ENCODE results near the gene DSG2.

The DSG2 gene

DNA sequence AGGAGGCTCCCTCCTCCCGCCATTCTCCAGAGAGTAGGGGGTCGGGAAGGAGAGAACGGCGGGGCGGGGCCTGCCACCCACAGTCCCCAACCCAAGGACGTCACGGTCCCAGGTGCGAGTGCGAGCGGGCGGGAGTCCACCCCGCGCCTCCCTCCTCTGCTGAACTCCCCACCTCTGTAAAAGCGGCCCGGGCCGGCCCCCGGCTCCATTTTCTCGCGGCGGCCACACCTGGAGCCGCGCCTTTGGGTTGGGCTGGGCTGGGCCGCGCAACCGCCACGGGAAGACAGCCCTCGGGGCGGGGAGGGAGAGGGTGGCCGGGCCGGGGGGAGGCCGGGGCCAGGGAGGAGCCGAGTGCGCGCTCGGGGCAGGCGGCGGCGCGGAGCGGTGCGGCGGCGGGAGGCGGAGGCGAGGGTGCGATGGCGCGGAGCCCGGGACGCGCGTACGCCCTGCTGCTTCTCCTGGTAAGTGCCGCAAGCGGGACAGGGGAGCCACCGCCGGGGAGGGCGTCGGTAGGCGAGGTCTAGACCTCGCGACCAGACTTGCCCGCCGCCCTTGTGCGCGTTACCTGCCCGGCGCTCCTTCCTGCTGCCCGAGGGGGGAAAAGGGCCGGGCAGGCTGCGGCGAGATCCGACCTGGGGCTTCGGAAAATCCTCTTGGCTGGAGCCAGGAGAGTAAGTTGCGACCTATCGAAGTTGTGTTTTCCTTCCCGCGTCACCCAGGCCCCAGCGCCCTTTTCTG lies at the start of gene DSG2:
Gene DSG2 (plus strand): TSS at position 342 of the 738 bp plus-strand sequence. CDS start 75 bp downstream, at position 417.
- Histone ChIP-seq H3K4me1 (ENCODE audit: insufficient read depth, low read length) (peaks cover 17% of the 10 kb centered on the region), H3K9ac (ENCODE audit: low read depth, low read length) (peak within 1 kb of the TSS; percentile 97), H3K9me3 (ENCODE audit: insufficient read depth, low read depth, low read length) (no peaks in the 10 kb centered on the region), H3K27ac (ENCODE audit: low read length) (peak within 1 kb of the TSS; percentile 78), H3K27me3 (ENCODE audit: insufficient read depth, low read length) (peaks cover 16% of the 10 kb centered on the region; the same call in 1 of the 2 replicates), H3K36me3 (ENCODE audit: insufficient read depth, low read depth, low read length) (no peaks in the 10 kb centered on the region), H3K4me3 (ENCODE audit: low read length) (peak within 1 kb of the TSS; percentile 96)

DNA sequence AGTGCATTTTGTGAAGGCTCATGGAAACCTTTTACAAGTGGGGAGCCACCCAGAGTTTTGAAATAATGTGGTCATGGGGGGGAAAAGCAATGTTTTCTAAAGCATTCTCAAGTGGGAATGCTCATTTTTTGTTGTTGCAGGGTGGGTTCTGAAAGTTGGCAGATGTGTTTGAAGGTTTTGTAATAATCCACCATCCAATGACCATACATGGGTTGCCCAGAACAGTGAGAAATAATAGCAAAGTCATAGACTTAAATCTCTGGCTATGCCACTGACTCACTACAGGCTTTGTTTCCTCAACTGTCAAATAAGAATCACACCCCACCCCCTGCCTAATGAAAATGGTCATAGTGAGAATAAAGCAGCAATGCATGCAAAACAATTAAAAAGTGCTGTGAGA lies 47.6 kb upstream of the DSG2 start:
- no peak overlapping the region for H3K4me3 ChIP-seq (ENCODE audit: low read length)
- no peaks in the 10 kb centered on the region for H3K4me1 ChIP-seq (ENCODE audit: insufficient read depth, low read length)
- H3K9me3 ChIP-seq (ENCODE audit: insufficient read depth, low read depth, low read length), result no peaks in the 10 kb centered on the region
- no peak overlapping the region for H3K9ac ChIP-seq (ENCODE audit: low read depth, low read length)
- no peaks in the 10 kb centered on the region for H3K36me3 ChIP-seq (ENCODE audit: insufficient read depth, low read depth, low read length)
- H3K27me3 ChIP-seq (ENCODE audit: insufficient read depth, low read length), result no peaks in the 10 kb centered on the region
- no peak overlapping the region for H3K27ac ChIP-seq (ENCODE audit: low read length)

DNA sequence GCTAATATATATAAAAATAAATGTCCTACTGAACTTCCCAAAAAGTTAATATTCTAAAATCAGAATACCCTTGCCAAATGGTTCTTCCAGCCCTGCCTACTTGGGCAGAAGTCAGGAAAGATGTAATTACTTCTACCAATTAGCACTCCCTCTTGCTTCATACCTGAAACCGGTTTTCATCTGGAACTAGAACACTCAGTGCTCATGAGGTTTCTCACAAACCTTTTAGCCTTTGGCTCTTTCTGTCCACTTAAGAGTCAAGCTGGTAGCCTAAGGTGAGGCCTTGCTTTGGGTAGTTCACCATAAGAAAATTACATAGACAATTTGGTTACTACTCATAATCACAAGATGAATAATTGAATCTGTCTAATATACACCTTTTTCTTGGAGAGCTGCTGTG lies 46.4 kb upstream of the DSG2 start:
- H3K9ac ChIP-seq (ENCODE audit: low read depth, low read length), result no peak overlapping the region
- H3K36me3 ChIP-seq (ENCODE audit: insufficient read depth, low read depth, low read length), result no peaks in the 10 kb centered on the region
- H3K27me3 ChIP-seq (ENCODE audit: insufficient read depth, low read length), result no peaks in the 10 kb centered on the region
- H3K4me1 ChIP-seq (ENCODE audit: insufficient read depth, low read length), result no peaks in the 10 kb centered on the region; the same call in 1 of the 2 replicates
- no peaks in the 10 kb centered on the region for H3K9me3 ChIP-seq (ENCODE audit: insufficient read depth, low read depth, low read length)
- H3K4me3 ChIP-seq (ENCODE audit: low read length), result no peak overlapping the region
- no peak overlapping the region for H3K27ac ChIP-seq (ENCODE audit: low read length)

DNA sequence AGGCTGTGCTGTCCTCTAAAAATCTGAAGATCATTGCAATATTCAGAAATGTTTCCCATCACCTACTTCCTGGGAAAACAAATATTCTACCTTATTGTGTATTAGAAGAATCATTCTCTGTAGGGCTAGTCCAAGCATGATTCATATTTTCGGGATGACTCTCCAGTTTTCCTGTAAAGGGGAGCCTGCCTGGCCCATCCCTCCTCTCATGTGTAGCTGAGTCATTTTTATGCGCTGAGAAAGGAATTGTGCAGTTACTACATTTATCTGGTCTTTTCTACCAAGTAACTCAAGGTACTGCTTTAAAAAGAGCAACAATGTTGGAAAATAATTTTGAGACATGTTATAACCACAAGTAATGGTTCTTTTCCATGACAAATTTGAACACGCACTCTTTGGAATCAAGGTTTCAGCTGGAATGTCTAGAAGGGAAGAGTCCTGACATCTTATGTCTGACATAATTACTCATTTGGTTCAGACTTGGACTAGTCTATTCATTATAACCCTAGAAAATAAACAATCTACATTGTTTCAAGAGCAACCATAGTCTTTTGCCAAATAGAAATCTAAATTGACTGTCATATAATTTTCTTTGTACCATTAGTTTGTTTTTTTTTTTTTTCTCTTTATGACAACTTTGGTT lies 43.8 kb upstream of the DSG2 start:
- H3K27ac ChIP-seq (ENCODE audit: low read length), result no peak overlapping the region
- H3K9ac ChIP-seq (ENCODE audit: low read depth, low read length), result no peak overlapping the region
- H3K4me1 ChIP-seq (ENCODE audit: insufficient read depth, low read length), result peaks cover 3% of the 10 kb centered on the region; the same call in 1 of the 2 replicates
- no peak overlapping the region for H3K4me3 ChIP-seq (ENCODE audit: low read length)
- H3K36me3 ChIP-seq (ENCODE audit: insufficient read depth, low read depth, low read length), result no peaks in the 10 kb centered on the region
- no peaks in the 10 kb centered on the region for H3K27me3 ChIP-seq (ENCODE audit: insufficient read depth, low read length)
- no peaks in the 10 kb centered on the region for H3K9me3 ChIP-seq (ENCODE audit: insufficient read depth, low read depth, low read length)

GRCh38 chr18:31469629-31470028 lies 28.3 kb upstream of the DSG2 start:
- H3K27ac ChIP-seq (ENCODE audit: low read length), result no peak overlapping the region
- no peaks in the 10 kb centered on the region for H3K36me3 ChIP-seq (ENCODE audit: insufficient read depth, low read depth, low read length)
- H3K27me3 ChIP-seq (ENCODE audit: insufficient read depth, low read length), result no peaks in the 10 kb centered on the region
- no peak overlapping the region for H3K4me3 ChIP-seq (ENCODE audit: low read length)
- H3K4me1 ChIP-seq (ENCODE audit: insufficient read depth, low read length), result no peaks in the 10 kb centered on the region
- H3K9me3 ChIP-seq (ENCODE audit: insufficient read depth, low read depth, low read length), result no peaks in the 10 kb centered on the region
- no peak overlapping the region for H3K9ac ChIP-seq (ENCODE audit: low read depth, low read length)

DNA sequence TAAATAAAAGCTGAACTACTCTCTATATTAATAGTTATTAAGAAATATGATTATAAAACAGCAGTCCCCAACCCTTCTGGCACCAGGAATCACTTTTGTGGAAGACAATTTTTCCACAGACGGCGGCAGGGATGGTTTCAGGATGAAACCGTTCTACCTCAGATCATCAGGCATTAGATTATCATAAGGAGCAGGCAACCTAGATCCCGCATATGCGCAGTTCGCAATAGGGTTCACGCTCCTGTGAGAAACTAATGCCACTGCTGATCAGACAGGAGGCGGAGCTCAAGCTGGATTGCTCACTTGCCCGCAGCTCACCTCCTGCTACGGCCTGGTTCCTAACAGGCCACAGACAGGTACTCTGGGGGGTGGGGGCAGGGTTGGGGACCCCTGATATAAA lies 19.3 kb upstream of the DSG2 start:
- Histone ChIP-seq H3K36me3 (ENCODE audit: insufficient read depth, low read depth, low read length) (no peaks in the 10 kb centered on the region), H3K27ac (ENCODE audit: low read length) (no peak overlapping the region), H3K9me3 (ENCODE audit: insufficient read depth, low read depth, low read length) (no peaks in the 10 kb centered on the region; the same call in 1 of the 2 replicates), H3K9ac (ENCODE audit: low read depth, low read length) (no peak overlapping the region), H3K27me3 (ENCODE audit: insufficient read depth, low read length) (no peaks in the 10 kb centered on the region), H3K4me3 (ENCODE audit: low read length) (no peak overlapping the region), H3K4me1 (ENCODE audit: insufficient read depth, low read length) (no peaks in the 10 kb centered on the region)

DNA sequence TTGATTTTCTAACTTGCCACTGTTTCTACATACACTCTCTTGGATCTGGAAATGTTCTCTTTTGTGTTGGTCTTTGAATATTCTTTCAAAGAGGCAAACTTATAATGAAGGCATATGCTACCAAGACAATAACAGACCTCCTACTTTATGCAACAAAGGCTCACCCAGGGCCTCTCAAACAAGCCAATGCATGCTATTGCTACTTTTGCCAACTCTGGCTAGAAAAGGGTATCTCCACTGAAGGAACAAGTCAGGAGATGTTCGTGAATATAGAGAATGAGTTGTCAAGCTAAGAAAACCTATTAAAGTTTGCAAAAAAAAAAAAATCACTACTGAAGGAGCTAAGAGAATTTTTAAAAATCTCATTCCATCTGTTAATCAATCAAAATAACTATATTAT lies 15.9 kb upstream of the DSG2 start:
- Histone ChIP-seq H3K27me3 (ENCODE audit: insufficient read depth, low read length) (no peaks in the 10 kb centered on the region), H3K9me3 (ENCODE audit: insufficient read depth, low read depth, low read length) (no peaks in the 10 kb centered on the region; the same call in 1 of the 2 replicates), H3K27ac (ENCODE audit: low read length) (no peak overlapping the region), H3K36me3 (ENCODE audit: insufficient read depth, low read depth, low read length) (no peaks in the 10 kb centered on the region), H3K4me3 (ENCODE audit: low read length) (no peak overlapping the region), H3K4me1 (ENCODE audit: insufficient read depth, low read length) (no peaks in the 10 kb centered on the region), H3K9ac (ENCODE audit: low read depth, low read length) (no peak overlapping the region)

DNA sequence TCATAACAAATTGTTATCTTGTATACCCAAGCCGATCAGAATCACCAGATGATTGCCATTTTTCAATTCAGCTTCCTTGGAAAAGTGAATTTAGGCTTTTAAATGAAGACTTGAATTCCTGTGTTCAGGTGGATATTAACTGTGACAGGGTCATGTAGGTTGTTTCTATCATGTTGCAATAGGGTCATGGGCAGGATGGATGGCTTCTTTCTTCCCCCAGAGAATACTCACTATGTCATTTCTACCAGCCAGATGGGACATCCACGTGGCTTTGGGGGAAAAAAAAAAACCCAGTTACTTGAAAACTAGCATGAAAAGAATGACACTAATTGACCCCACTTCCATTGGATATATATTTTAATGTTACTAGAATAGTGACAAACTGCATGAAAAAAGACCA lies 14.6 kb upstream of the DSG2 start:
- no peak overlapping the region for H3K27ac ChIP-seq (ENCODE audit: low read length)
- no peaks in the 10 kb centered on the region for H3K36me3 ChIP-seq (ENCODE audit: insufficient read depth, low read depth, low read length)
- H3K4me1 ChIP-seq (ENCODE audit: insufficient read depth, low read length), result no peaks in the 10 kb centered on the region
- H3K9me3 ChIP-seq (ENCODE audit: insufficient read depth, low read depth, low read length), result no peaks in the 10 kb centered on the region; the same call in 1 of the 2 replicates
- no peak overlapping the region for H3K9ac ChIP-seq (ENCODE audit: low read depth, low read length)
- no peak overlapping the region for H3K4me3 ChIP-seq (ENCODE audit: low read length)
- H3K27me3 ChIP-seq (ENCODE audit: insufficient read depth, low read length), result no peaks in the 10 kb centered on the region

- Histone ChIP-seq H3K27me3 (ENCODE audit: insufficient read depth, low read length) (no peaks in the 10 kb centered on the region), H3K27ac (ENCODE audit: low read length) (no peak overlapping the region), H3K4me3 (ENCODE audit: low read length) (no peak overlapping the region), H3K9me3 (ENCODE audit: insufficient read depth, low read depth, low read length) (no peaks in the 10 kb centered on the region), H3K36me3 (ENCODE audit: insufficient read depth, low read depth, low read length) (no peaks in the 10 kb centered on the region), H3K9ac (ENCODE audit: low read depth, low read length) (no peak overlapping the region), H3K4me1 (ENCODE audit: insufficient read depth, low read length) (no peaks in the 10 kb centered on the region)
Measured at GRCh38 chr18:31484461-31484860, 13.5 kb upstream of the DSG2 start.

- H3K36me3 ChIP-seq (ENCODE audit: insufficient read depth, low read depth, low read length), result no peaks in the 10 kb centered on the region
Measured at GRCh38 chr18:31486165-31486564, 11.8 kb upstream of the DSG2 start.

GRCh38 chr18:31487246-31488015 lies 10.5 kb upstream of the DSG2 start:
- no peak overlapping the region for H3K4me3 ChIP-seq (ENCODE audit: low read length)
- H3K9ac ChIP-seq (ENCODE audit: low read depth, low read length), result no peak overlapping the region
- no peaks in the 10 kb centered on the region for H3K9me3 ChIP-seq (ENCODE audit: insufficient read depth, low read depth, low read length)
- H3K4me1 ChIP-seq (ENCODE audit: insufficient read depth, low read length), result no peaks in the 10 kb centered on the region; the same call in 1 of the 2 replicates
- no peaks in the 10 kb centered on the region for H3K36me3 ChIP-seq (ENCODE audit: insufficient read depth, low read depth, low read length)
- H3K27ac ChIP-seq (ENCODE audit: low read length), result no peak overlapping the region
- no peaks in the 10 kb centered on the region for H3K27me3 ChIP-seq (ENCODE audit: insufficient read depth, low read length)

More at GRCh38 chr18:31486165-31486564, 11.8 kb upstream of the DSG2 start:
- Histone ChIP-seq H3K27ac (ENCODE audit: low read length) (no peak overlapping the region), H3K9ac (ENCODE audit: low read depth, low read length) (no peak overlapping the region), H3K27me3 (ENCODE audit: insufficient read depth, low read length) (no peaks in the 10 kb centered on the region), H3K9me3 (ENCODE audit: insufficient read depth, low read depth, low read length) (no peaks in the 10 kb centered on the region), H3K4me3 (ENCODE audit: low read length) (no peak overlapping the region), H3K4me1 (ENCODE audit: insufficient read depth, low read length) (no peaks in the 10 kb centered on the region; the same call in 1 of the 2 replicates)

All from iPS-20b (cell line).